CD4-positive, alpha-beta T cell treated with Interleukin-15 for 4 hours (primary cell): ENCODE measurements around the gene EFCAB9.

Experiments used
- DNase-seq: peaks from one replicate; pipeline ENCODE4 v3.0.0-alpha.2; 2020; ENCODE audit warnings: low spot score

The EFCAB9 gene

DNA sequence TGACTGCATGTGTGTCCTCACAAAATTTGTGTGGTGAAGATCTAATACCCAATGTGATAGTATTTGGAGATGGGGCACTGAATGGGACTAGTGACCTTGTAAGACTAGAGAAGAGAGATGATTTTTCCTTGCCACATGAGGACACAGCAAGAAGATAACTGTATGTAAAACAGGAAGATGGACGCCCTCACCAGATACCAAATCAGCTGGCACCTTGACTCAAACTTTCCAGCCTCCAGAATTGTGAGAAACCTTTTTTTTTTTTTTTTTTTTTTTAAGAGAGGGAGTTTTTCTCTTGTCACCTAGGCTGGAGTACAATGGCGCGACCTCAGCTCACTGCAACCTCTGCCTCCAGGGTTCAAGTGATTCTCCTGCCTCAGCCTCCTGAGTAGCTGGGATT, 49.3 kb downstream of the EFCAB9 start:
- DNase-seq: no peak

DNA sequence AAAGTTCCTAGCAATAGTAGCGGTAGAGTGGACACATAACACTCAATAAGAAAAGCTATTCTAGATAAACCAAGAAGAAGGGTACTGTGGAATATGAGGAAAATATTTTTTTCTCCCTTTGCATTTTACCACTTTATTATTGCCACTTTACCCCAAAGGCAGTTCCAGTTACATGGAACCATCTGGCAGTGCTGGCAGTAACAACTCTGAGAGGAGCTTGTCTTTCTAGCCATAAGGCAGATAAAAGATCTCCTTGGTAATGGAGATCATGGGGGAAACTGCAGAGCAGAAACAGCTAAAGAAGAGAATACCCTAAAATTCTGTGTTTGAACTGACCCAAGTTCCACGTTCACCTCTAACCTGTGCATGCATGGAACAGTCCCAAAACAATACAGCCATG, 51.1 kb downstream of the EFCAB9 start:
- DNase-seq: no peak

DNA sequence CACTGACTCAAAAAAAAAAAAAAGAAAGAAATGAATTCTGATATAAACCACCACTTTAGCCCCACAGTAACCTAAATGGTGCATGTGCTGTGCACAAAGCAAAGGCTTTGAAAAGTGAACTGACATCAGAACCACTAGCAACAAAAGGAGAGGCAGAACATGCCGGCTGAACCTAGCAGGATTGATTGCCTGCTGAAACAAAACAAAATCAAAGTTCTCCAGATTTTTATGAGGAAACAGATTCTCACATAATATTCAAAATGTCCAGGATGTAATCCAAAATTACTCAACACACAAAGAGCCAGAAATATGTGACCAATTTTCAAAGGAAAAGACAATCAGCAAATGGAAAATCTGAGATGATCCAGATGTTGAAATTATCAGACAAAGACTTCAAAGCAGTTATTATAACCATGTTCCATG, 51.7 kb downstream of the EFCAB9 start:
- DNase-seq: no peak

DNA sequence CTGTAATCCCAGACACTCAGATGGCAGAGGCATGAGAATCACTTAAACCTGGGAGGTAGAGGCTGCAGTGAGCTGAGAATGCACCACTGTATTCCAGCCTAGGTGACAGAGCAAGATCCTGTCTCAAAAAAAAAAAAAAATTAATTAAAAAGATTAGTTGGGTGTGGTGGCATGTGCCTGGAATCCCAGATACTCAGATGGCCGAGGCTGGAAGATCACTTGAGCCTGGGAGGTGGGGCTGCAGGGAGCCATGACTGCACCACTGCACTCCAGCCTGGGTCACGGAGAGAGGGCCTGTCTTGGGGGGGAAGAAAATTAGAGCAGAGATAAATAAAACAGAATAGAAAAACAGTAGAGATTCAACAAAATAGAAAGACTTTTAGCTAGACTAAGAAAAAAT, 54.7 kb downstream of the EFCAB9 start:
- DNase-seq: no peak

DNA sequence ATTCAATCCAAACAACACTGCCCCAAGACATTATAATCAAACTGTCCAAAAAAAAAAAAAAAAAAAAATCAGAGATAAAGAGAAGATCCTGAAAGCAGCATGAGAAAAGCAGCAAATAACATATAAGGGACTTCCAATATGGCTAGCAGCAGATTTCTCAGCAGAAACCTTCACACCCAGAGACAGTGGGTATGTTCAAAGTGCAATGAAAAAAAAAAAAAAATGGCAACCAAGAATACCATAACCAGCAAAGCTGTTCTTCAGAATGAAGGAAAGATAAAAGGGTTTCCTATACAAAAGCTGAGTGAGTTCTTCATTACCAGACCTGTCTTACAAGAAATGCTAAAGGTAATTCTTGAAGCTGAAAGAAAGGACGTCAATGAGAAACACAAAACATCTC, 57.4 kb downstream of the EFCAB9 start:
- DNase-seq: no peak

DNA sequence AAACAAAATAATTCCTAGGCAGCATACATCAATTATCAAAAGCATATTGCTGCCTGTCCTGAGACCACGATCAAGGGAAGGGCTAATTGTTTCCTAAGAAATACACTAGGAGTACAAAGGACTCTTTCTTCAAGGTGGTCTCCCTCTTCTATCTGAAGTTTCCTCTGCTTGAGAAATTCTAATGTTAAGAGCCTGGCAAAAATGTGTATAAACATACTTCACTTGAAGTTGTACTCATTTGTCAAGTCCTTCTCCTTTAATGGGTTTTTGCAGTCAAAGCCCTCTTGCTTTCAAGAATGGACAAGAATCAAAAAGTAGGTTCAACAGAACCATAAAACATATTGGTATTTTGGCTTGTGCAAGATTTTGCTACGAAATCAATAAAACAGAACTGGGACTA, 58.5 kb downstream of the EFCAB9 start:
- DNase-seq: no peak
